Measurements from ENCODE around the gene WWOX. TPM values are rescaled to one million over a fixed set of nuclear protein-coding genes. Genes with fewer than 3 reads are reported as not detected.

WWOX gene
- total RNA-seq, 2 donors from 2014 or later: 33.8 to 82.5 TPM

GRCh38 chr16:78972006-78972405 lies 872.6 kb downstream of the WWOX start:
- Histone ChIP-seq H3K36me3 (no peaks in the 10 kb centered on the region), H3K27ac (no peak overlapping the region), H3K4me1 (ENCODE audit: control insufficient read depth in 1 of 2, low read depth in 2 of 2) (no peaks in the 10 kb centered on the region), H3K4me3 (no peak overlapping the region), H3K9me3 (no peaks in the 10 kb centered on the region), H3K27me3 (replicated peaks; ENCODE audit: insufficient read depth) (no peaks in the 10 kb centered on the region)
- ATAC-seq (ENCODE audit: insufficient number of reproducible peaks, low FRiP score, low read depth): no peak
- no peak for TF ChIP-seq CTCF (IDR thresholded peaks at IDR 0.05)
- no peak for DNase-seq (ENCODE audit: low spot score)

GRCh38 chr16:78972986-78973385 lies 873.5 kb downstream of the WWOX start:
- Histone ChIP-seq H3K4me1 (ENCODE audit: control insufficient read depth in 1 of 2, low read depth in 2 of 2) (no peaks in the 10 kb centered on the region), H3K4me3 (no peak overlapping the region), H3K27me3 (replicated peaks; ENCODE audit: insufficient read depth) (no peaks in the 10 kb centered on the region), H3K36me3 (no peaks in the 10 kb centered on the region), H3K9me3 (no peaks in the 10 kb centered on the region), H3K27ac (no peak overlapping the region)
- ATAC-seq (ENCODE audit: insufficient number of reproducible peaks, low FRiP score, low read depth): no peak
- DNase-seq (ENCODE audit: low spot score): no peak
- no peak for TF ChIP-seq CTCF (IDR thresholded peaks at IDR 0.05)

GRCh38 chr16:78976212-78976611 lies 876.8 kb downstream of the WWOX start:
- H3K4me3 ChIP-seq: no peak overlapping the region
- no peak overlapping the region for H3K27ac ChIP-seq
- ATAC-seq (ENCODE audit: insufficient number of reproducible peaks, low FRiP score, low read depth) (no peak), DNase-seq (ENCODE audit: low spot score) (no peak)
- TF ChIP-seq CTCF (IDR thresholded peaks at IDR 0.05): no peak
- no peaks in the 10 kb centered on the region for H3K4me1 ChIP-seq (ENCODE audit: control insufficient read depth in 1 of 2, low read depth in 2 of 2)
- H3K27me3 ChIP-seq (replicated peaks; ENCODE audit: insufficient read depth): no peaks in the 10 kb centered on the region
- H3K9me3 ChIP-seq: no peaks in the 10 kb centered on the region
- no peaks in the 10 kb centered on the region for H3K36me3 ChIP-seq

- no peak for DNase-seq (ENCODE audit: low spot score)
- Histone ChIP-seq H3K36me3 (no peaks in the 10 kb centered on the region), H3K9me3 (peaks cover 5% of the 10 kb centered on the region), H3K27ac (no peak overlapping the region), H3K27me3 (replicated peaks; ENCODE audit: insufficient read depth) (no peaks in the 10 kb centered on the region), H3K4me3 (no peak overlapping the region), H3K4me1 (ENCODE audit: control insufficient read depth in 1 of 2, low read depth in 2 of 2) (no peaks in the 10 kb centered on the region)
- no peak for TF ChIP-seq CTCF (IDR thresholded peaks at IDR 0.05)
- ATAC-seq (ENCODE audit: insufficient number of reproducible peaks, low FRiP score, low read depth): no peak
Observed at GRCh38 chr16:78980825-78981224, 881.4 kb downstream of the WWOX start.

GRCh38 chr16:78982096-78982744 lies 882.8 kb downstream of the WWOX start:
- Histone ChIP-seq H3K4me1 (ENCODE audit: control insufficient read depth in 1 of 2, low read depth in 2 of 2) (no peaks in the 10 kb centered on the region), H3K27me3 (replicated peaks; ENCODE audit: insufficient read depth) (no peaks in the 10 kb centered on the region), H3K27ac (no peak overlapping the region), H3K4me3 (no peak overlapping the region), H3K9me3 (peaks cover 5% of the 10 kb centered on the region), H3K36me3 (no peaks in the 10 kb centered on the region)
- ATAC-seq (ENCODE audit: insufficient number of reproducible peaks, low FRiP score, low read depth) (no peak), DNase-seq (ENCODE audit: low spot score) (no peak)
- TF ChIP-seq CTCF (IDR thresholded peaks at IDR 0.05): no peak
